Right cardiac atrium (tissue), 5 donors: ENCODE data around the gene ROBO1. TPM values are rescaled to one million over a fixed set of nuclear protein-coding genes. Genes with fewer than 3 reads are reported as not detected.

Source experiments
- ATAC-seq, 2 donors: fragments of 200-7000 bp; cut with Tn5 transposase; one replicate each; pipeline versions ENCODE4 v1.8.0 to v1.9.1; 2020; ENCODE audit warnings: moderate library complexity in 2 of 2, mild to moderate bottlenecking in 1 of 2
- DNase-seq, 3 donors: peaks; one replicate each; pipeline ENCODE4 v3.0.0-alpha.2; 2020
- H3K27ac ChIP-seq: one replicate; pipeline ENCODE4 v1.5.1; 2013; ENCODE audit warnings: mild to moderate bottlenecking, low read length, control low read depth, moderate library complexity
- H3K27me3 ChIP-seq: one replicate; pipeline ENCODE4 v1.6.1; 2013; ENCODE audit not compliant: control insufficient read depth, insufficient read depth
- H3K4me1 ChIP-seq: one replicate; pipeline ENCODE4 v1.6.1; 2013; ENCODE audit warnings: low read length; ENCODE audit not compliant: control insufficient read depth, insufficient read depth
- H3K4me3 ChIP-seq: one replicate; pipeline ENCODE4 v1.5.1; 2013; ENCODE audit warnings: low read length, control low read depth
- H3K9me3 ChIP-seq: one replicate; pipeline ENCODE4 v1.6.1; 2013; ENCODE audit warnings: low read length; ENCODE audit not compliant: control insufficient read depth
- WGBS: extraction: QIAGEN DNeasy Blood & Tissue Kit; methylation state at CpG from one replicate; pipeline ENCODE4 v1.1.7; 2013; 5-methylcytosine and 5-hydroxymethylcytosine counted together
- intact Hi-C, 4 donors: fragments of 100-400 bp; cut with DNase I; formaldehyde crosslinking; loops; one replicate each; pipeline versions ENCODE4 v1.11.0 to v1.14.0; 2022 to 2023
- polyA plus RNA-seq: library from polyadenylated mRNA; stranded (reverse); fragments of 200-250 nt; gene quantifications from one replicate; pipeline ENCODE4 v1.2.3, GENCODE V29; 2013
- total RNA-seq, 4 donors: library from RNA; stranded (reverse); fragmentation: NEBNext Ultra II Directional; extraction: Animal tissue kit (Norgen Biotek cat#: 25700); gene quantifications; one replicate each; pipeline ENCODE4 v1.2.1, GENCODE V29; 2021
- donor health status: healthy with polysubstance abuse.
- donor health status: DM: no; HTN: yes; CAD: no.
- donor health status: DM: no; HTN: no; CAD: no.
- donor health status: DM: no; HTN: yes; CAD: no; lungs with severe emphysema.
- donor health status: DM: yes; HTN: yes; CAD: no.

Gene ROBO1
- total and polyA plus RNA-seq, 5 donors: 5.5 to 16.2 (median 13.5) TPM

GRCh38 chr3:79414035-79414434 is 353.8 kb downstream of the ROBO1 start:
- intact Hi-C loops: no loop called here
- DNase-seq: no peak
- no peak overlapping the region for H3K4me3 ChIP-seq
- no peak for ATAC-seq
- H3K4me1 ChIP-seq: no peaks in the 10 kb centered on the region
- H3K9me3 ChIP-seq: no peaks in the 10 kb centered on the region
- H3K27ac ChIP-seq: no peak overlapping the region
- WGBS: 91% methylated on average over 1 of the region's 1 CpG
- no peaks in the 10 kb centered on the region for H3K27me3 ChIP-seq

- ATAC-seq: no peak
- Histone ChIP-seq H3K4me3 (no peak overlapping the region), H3K27me3 (no peaks in the 10 kb centered on the region), H3K4me1 (no peaks in the 10 kb centered on the region), H3K27ac (no peak overlapping the region), H3K9me3 (no peaks in the 10 kb centered on the region)
- intact Hi-C loops: no loop called here
- no peak for DNase-seq
- 0% methylated on average over 1 of the region's 1 CpG for WGBS
Measured at GRCh38 chr3:79412537-79412936, 355.3 kb downstream of the ROBO1 start.

GRCh38 chr3:79410617-79411016 is 357.2 kb downstream of the ROBO1 start:
- no peaks in the 10 kb centered on the region for H3K27me3 ChIP-seq
- 52% methylated on average over 2 of the region's 2 CpGs for WGBS
- no peak for ATAC-seq
- no peak for DNase-seq
- intact Hi-C loops: no loop called here
- no peak overlapping the region for H3K27ac ChIP-seq
- H3K4me3 ChIP-seq: no peak overlapping the region
- no peaks in the 10 kb centered on the region for H3K4me1 ChIP-seq
- H3K9me3 ChIP-seq: no peaks in the 10 kb centered on the region

- H3K27ac ChIP-seq: no peak overlapping the region
- H3K9me3 ChIP-seq: no peaks in the 10 kb centered on the region
- WGBS: 87% methylated on average over 2 of the region's 2 CpGs
- H3K4me1 ChIP-seq: no peaks in the 10 kb centered on the region
- H3K27me3 ChIP-seq: no peaks in the 10 kb centered on the region
- intact Hi-C loops: no loop called here
- no peak overlapping the region for H3K4me3 ChIP-seq
- DNase-seq (no peak), ATAC-seq (no peak)
Measured at GRCh38 chr3:79410136-79410535, 357.7 kb downstream of the ROBO1 start.

GRCh38 chr3:79406175-79406574 is 361.6 kb downstream of the ROBO1 start:
- Histone ChIP-seq H3K27ac (no peak overlapping the region), H3K4me3 (no peak overlapping the region), H3K27me3 (no peaks in the 10 kb centered on the region), H3K9me3 (no peaks in the 10 kb centered on the region), H3K4me1 (no peaks in the 10 kb centered on the region)
- DNase-seq: no peak
- whole genome bisulfite sequencing: 76% methylated on average over 2 of the region's 2 CpGs
- ATAC-seq: no peak
- intact Hi-C loops: no loop called here

GRCh38 chr3:79405183-79405582 is 362.6 kb downstream of the ROBO1 start:
- no peak overlapping the region for H3K4me3 ChIP-seq
- DNase-seq (no peak), ATAC-seq (no peak)
- H3K27ac ChIP-seq: no peak overlapping the region
- intact Hi-C loops: no loop called here
- H3K4me1 ChIP-seq: no peaks in the 10 kb centered on the region
- no peaks in the 10 kb centered on the region for H3K9me3 ChIP-seq
- WGBS: 35% methylated on average over 1 of the region's 1 CpG
- no peaks in the 10 kb centered on the region for H3K27me3 ChIP-seq

GRCh38 chr3:79396595-79396994 is 371.2 kb downstream of the ROBO1 start:
- no peak for ATAC-seq
- Histone ChIP-seq H3K4me1 (no peaks in the 10 kb centered on the region), H3K27ac (no peak overlapping the region), H3K4me3 (no peak overlapping the region), H3K27me3 (no peaks in the 10 kb centered on the region), H3K9me3 (no peaks in the 10 kb centered on the region)
- 87% methylated on average over 2 of the region's 2 CpGs for whole genome bisulfite sequencing
- intact Hi-C loops: no loop called here
- DNase-seq: no peak

GRCh38 chr3:79392479-79392878 is 375.3 kb downstream of the ROBO1 start:
- Histone ChIP-seq H3K9me3 (no peaks in the 10 kb centered on the region), H3K27me3 (no peaks in the 10 kb centered on the region), H3K4me3 (no peak overlapping the region), H3K4me1 (no peaks in the 10 kb centered on the region), H3K27ac (no peak overlapping the region)
- no peak for ATAC-seq
- intact Hi-C loops: no loop called here
- WGBS: 85% methylated on average over 1 of the region's 1 CpG
- no peak for DNase-seq

- intact Hi-C loops: no loop called here
- H3K27me3 ChIP-seq: no peaks in the 10 kb centered on the region
Measured at GRCh38 chr3:79390352-79390751, 377.4 kb downstream of the ROBO1 start.

GRCh38 chr3:79385211-79385610 is 382.6 kb downstream of the ROBO1 start:
- intact Hi-C loops: no loop called here
- ATAC-seq: no peak
- WGBS: 63% methylated on average over 3 of the region's 3 CpGs

More at GRCh38 chr3:79390352-79390751, 377.4 kb downstream of the ROBO1 start:
- Histone ChIP-seq H3K4me1 (no peaks in the 10 kb centered on the region), H3K9me3 (no peaks in the 10 kb centered on the region), H3K4me3 (no peak overlapping the region), H3K27ac (no peak overlapping the region)
- WGBS: 81% methylated on average over 2 of the region's 2 CpGs
- no peak for DNase-seq
- ATAC-seq: no peak

GRCh38 chr3:79383402-79384012 is 384.3 kb downstream of the ROBO1 start:
- no peaks in the 10 kb centered on the region for H3K4me1 ChIP-seq
- DNase-seq: no peak
- 34% methylated on average over 3 of the region's 3 CpGs for WGBS
- no peak overlapping the region for H3K4me3 ChIP-seq
- no peaks in the 10 kb centered on the region for H3K27me3 ChIP-seq
- H3K9me3 ChIP-seq: no peaks in the 10 kb centered on the region
- intact Hi-C loops: no loop called here
- ATAC-seq: no peak
- no peak overlapping the region for H3K27ac ChIP-seq

More at GRCh38 chr3:79385211-79385610, 382.6 kb downstream of the ROBO1 start:
- H3K27ac ChIP-seq: no peak overlapping the region
- H3K4me1 ChIP-seq: no peaks in the 10 kb centered on the region
- H3K27me3 ChIP-seq: no peaks in the 10 kb centered on the region
- no peaks in the 10 kb centered on the region for H3K9me3 ChIP-seq
- no peak for DNase-seq
- H3K4me3 ChIP-seq: no peak overlapping the region

GRCh38 chr3:79380581-79380980 is 387.2 kb downstream of the ROBO1 start:
- H3K4me1 ChIP-seq: no peaks in the 10 kb centered on the region
- ATAC-seq (no peak), DNase-seq (no peak)
- no peak overlapping the region for H3K4me3 ChIP-seq
- H3K27ac ChIP-seq: no peak overlapping the region
- intact Hi-C loops: no loop called here
- no peaks in the 10 kb centered on the region for H3K27me3 ChIP-seq
- H3K9me3 ChIP-seq: no peaks in the 10 kb centered on the region
- WGBS: 92% methylated on average over 4 of the region's 4 CpGs
